Loucy (cell line): Measurements from ENCODE around the gene MAP3K13.

Experiments used
- CTCF ChIP-seq: fragments of 200-600 bp; sonication (generic); conservative IDR thresholded peaks from 2 replicates; pipeline ENCODE4 v1.5.1; 2014; ENCODE audit warnings: mild to moderate bottlenecking, antibody characterized with exemption, low read length
- EZH2phosphoT487 ChIP-seq: fragments of 200-600 bp; IDR thresholded peaks from 2 replicates; pipeline ENCODE4 v1.6.1; 2018; ENCODE audit warnings: antibody characterized with exemption, mild to moderate bottlenecking, moderate library complexity, borderline replicate concordance

GRCh38 chr3:185353823-185354614 lies 8.9 kb upstream of the MAP3K13 start:
- TF ChIP-seq CTCF = peak; percentile 62
- no peak for TF ChIP-seq EZH2phosphoT487
